HepG2 (cell line): ENCODE measurements around the gene OMA1.

Experiments
- CENPBD1 ChIP-seq: sonication (generic); formaldehyde crosslinking; IDR thresholded peaks from 2 replicates; pipeline ENCODE4 v1.8.0; 2022; ENCODE audit warnings: missing genetic modification reagents, low read depth, mild to moderate bottlenecking, borderline replicate concordance
- EP300 ChIP-seq, 3 experiments: sonication (generic) in 1 of 3; formaldehyde crosslinking in 1 of 3; IDR thresholded peaks; 2 replicates each; pipeline versions ENCODE4 v1.5.1 to v1.6.1; 2011 to 2020; ENCODE audit warnings: low read depth in 2 of 3, low read length in 2 of 3, borderline replicate concordance in 1 of 3, improper control_type of control experiment in 1 of 3, mild to moderate bottlenecking in 1 of 3, missing genetic modification reagents in 1 of 3, moderate library complexity in 1 of 3
- LRRFIP1 ChIP-seq: sonication (generic); formaldehyde crosslinking; conservative IDR thresholded peaks from 2 replicates; pipeline ENCODE4 v1.4.0; 2020; ENCODE audit warnings: missing genetic modification reagents
- MEIS1 ChIP-seq: sonication (generic); formaldehyde crosslinking; IDR thresholded peaks from 2 replicates; pipeline ENCODE4 v1.9.0; 2021; ENCODE audit warnings: mild to moderate bottlenecking, missing genetic modification reagents, moderate library complexity, borderline replicate concordance
- NFKBIZ ChIP-seq: IDR thresholded peaks from 2 replicates; pipeline ENCODE4 v1.6.1; 2018; ENCODE audit warnings: missing genetic modification reagents, missing compliant biosample characterization
- NPAS2 ChIP-seq: sonication (generic); formaldehyde crosslinking; IDR thresholded peaks from 2 replicates; pipeline ENCODE4 v1.8.0; 2022; ENCODE audit warnings: mild to moderate bottlenecking, missing genetic modification reagents, borderline replicate concordance
- PHF8 ChIP-seq: sonication (generic); formaldehyde crosslinking; IDR thresholded peaks from 2 replicates; pipeline ENCODE4 v1.5.0; 2020; ENCODE audit warnings: missing genetic modification reagents
- POLR2A ChIP-seq, 2 experiments: IDR thresholded peaks; 2 replicates each; pipeline ENCODE4 v1.6.1; 2011; ENCODE audit warnings: low read depth in 2 of 2, low read length in 2 of 2, mild to moderate bottlenecking in 1 of 2, moderate library complexity in 1 of 2; ENCODE audit not compliant: insufficient read depth in 1 of 2
- ZGPAT ChIP-seq: IDR thresholded peaks from 2 replicates; pipeline ENCODE4 v1.6.1; 2016; ENCODE audit warnings: mild to moderate bottlenecking
- ZNF792 ChIP-seq: IDR thresholded peaks from 2 replicates; pipeline ENCODE4 v1.6.1; 2016
- TF ChIP-seq, protein P1 (sequence below): sonication (generic); formaldehyde crosslinking; IDR thresholded peaks from 2 replicates; pipeline ENCODE4 v1.5.0; 2020; ENCODE audit warnings: mild to moderate bottlenecking, missing genetic modification reagents, moderate library complexity
- TF ChIP-seq, protein P2 (sequence below): sonication (generic); formaldehyde crosslinking; IDR thresholded peaks from 2 replicates; pipeline ENCODE4 v1.4.0; 2020; ENCODE audit warnings: missing genetic modification reagents

DNA sequence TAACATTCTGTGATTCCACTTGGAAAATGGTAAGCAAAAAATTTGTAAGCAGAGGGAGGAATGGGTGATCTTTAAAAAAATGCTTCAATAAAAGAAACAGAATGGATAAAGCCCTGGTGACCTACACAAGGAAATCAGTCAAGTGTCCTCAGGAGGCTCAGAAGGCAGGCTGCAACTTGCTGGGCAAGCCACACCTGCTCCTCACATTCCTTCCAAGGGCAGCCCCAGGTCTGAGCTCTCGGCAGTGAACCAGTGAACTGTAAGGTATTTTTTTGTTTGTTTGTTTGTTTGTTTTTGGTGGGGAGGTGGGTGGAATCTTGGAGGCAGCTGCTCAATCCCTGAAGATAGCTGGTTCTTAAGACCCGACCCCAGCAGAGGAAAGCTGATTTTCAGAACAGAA, 26.2 kb upstream of the OMA1 start:
- TF ChIP-seq NPAS2 (CRISPR knock-in tag) (no peak), NFKBIZ (CRISPR knock-in tag) (no peak), ZGPAT (CRISPR knock-in tag) (no peak), ZNF792 (CRISPR knock-in tag) (no peak), EP300 (IDR thresholded peaks at IDR 0.05; ENCODE audit: low read depth in 2 of 2, low read length in 2 of 2) (no peak), EP300 (CRISPR knock-in tag; IDR thresholded peaks at IDR 0.05; ENCODE audit: borderline replicate concordance) (no peak), CENPBD1 (CRISPR knock-in tag) (no peak), POLR2A (IDR thresholded peaks at IDR 0.05; ENCODE audit: insufficient read depth in 1 of 2, low read depth in 2 of 2, low read length in 2 of 2) (no peak), MEIS1 (no peak), PHF8 (CRISPR knock-in tag) (no peak), LRRFIP1 (no peak)
- TF ChIP-seq, protein P1, sequence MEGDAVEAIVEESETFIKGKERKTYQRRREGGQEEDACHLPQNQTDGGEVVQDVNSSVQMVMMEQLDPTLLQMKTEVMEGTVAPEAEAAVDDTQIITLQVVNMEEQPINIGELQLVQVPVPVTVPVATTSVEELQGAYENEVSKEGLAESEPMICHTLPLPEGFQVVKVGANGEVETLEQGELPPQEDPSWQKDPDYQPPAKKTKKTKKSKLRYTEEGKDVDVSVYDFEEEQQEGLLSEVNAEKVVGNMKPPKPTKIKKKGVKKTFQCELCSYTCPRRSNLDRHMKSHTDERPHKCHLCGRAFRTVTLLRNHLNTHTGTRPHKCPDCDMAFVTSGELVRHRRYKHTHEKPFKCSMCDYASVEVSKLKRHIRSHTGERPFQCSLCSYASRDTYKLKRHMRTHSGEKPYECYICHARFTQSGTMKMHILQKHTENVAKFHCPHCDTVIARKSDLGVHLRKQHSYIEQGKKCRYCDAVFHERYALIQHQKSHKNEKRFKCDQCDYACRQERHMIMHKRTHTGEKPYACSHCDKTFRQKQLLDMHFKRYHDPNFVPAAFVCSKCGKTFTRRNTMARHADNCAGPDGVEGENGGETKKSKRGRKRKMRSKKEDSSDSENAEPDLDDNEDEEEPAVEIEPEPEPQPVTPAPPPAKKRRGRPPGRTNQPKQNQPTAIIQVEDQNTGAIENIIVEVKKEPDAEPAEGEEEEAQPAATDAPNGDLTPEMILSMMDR, result no peak
- TF ChIP-seq, protein P2, sequence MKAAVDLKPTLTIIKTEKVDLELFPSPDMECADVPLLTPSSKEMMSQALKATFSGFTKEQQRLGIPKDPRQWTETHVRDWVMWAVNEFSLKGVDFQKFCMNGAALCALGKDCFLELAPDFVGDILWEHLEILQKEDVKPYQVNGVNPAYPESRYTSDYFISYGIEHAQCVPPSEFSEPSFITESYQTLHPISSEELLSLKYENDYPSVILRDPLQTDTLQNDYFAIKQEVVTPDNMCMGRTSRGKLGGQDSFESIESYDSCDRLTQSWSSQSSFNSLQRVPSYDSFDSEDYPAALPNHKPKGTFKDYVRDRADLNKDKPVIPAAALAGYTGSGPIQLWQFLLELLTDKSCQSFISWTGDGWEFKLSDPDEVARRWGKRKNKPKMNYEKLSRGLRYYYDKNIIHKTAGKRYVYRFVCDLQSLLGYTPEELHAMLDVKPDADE (CRISPR knock-in tag), result no peak
